Activated T-cell treated with anti-CD3 and anti-CD28 coated beads, Interleukin-2, amount 50 U/mL, for 72 hours (primary cell): ENCODE results near the gene FAT1. TPM values are rescaled to one million over a fixed set of nuclear protein-coding genes. Genes with fewer than 3 reads are reported as not detected.

Source experiments
- ATAC-seq, 2 donors: fragments of 150-1000 bp; cut with Tn5 transposase; replicated peaks in 1 of 2; 2 replicates each; pipeline ENCODE4 v1.10.0; 2021; ENCODE audit warnings: moderate library complexity in 2 of 2, mild to moderate bottlenecking in 1 of 2
- DNase-seq, 2 donors: peaks; one replicate each; pipeline ENCODE4 v3.0.0; 2021 to 2022; ENCODE audit warnings: mixed read lengths in 1 of 2
- H3K27ac Mint-ChIP-seq: one replicate; pipeline ENCODE4 v1.8.0; 2022; ENCODE audit warnings: mild to moderate bottlenecking, moderate library complexity, mixed read lengths
- H3K27me3 Mint-ChIP-seq: one replicate; pipeline ENCODE4 v1.8.0; 2022; ENCODE audit warnings: low read depth, mixed read lengths
- H3K36me3 Mint-ChIP-seq, 2 donors: one replicate each; pipeline ENCODE4 v1.8.0; 2022; ENCODE audit warnings: mixed read lengths in 2 of 2, mild to moderate bottlenecking in 1 of 2; ENCODE audit not compliant: insufficient read depth in 2 of 2
- H3K4me1 Mint-ChIP-seq: one replicate; pipeline ENCODE4 v1.8.0; 2022; ENCODE audit warnings: low read depth, mixed read lengths
- H3K4me3 Mint-ChIP-seq, 2 donors: one replicate each; pipeline ENCODE4 v1.8.0; 2022; ENCODE audit warnings: mild to moderate bottlenecking in 2 of 2, mixed read lengths in 2 of 2, moderate library complexity in 2 of 2
- H3K9me3 Mint-ChIP-seq, 2 donors: one replicate each; pipeline ENCODE4 v1.8.0; 2022; ENCODE audit warnings: mixed read lengths in 2 of 2
- total RNA-seq, 2 donors: library from RNA; stranded (reverse); gene quantifications; one replicate each; pipeline ENCODE4 v1.2.3, GENCODE V29; 2022

The FAT1 gene
- total RNA-seq, 2 donors from 2014 or later: 0.07 to 0.36 TPM

DNA sequence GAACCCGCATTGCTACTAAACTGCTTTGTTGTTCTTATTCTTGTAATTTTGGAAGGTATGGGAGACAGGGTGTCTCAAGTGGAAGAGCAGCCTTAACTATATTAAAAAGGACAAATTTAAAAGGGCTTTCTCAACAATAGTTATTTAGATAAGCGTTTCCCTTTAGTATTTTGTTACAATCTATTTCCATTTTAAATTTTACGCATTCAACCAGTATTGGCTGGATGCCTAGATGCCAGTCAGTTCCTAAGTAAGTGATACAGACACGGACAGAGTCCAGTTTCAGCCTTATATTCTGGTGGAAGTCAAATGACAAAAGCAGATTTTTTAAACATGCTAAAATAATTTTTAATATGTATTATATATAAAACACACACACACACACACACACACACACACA, 28.3 kb downstream of the FAT1 start:
- no peak overlapping the region for H3K4me3 Mint-ChIP-seq
- no peak overlapping the region for H3K27ac Mint-ChIP-seq

GRCh38 chr4:186693894-186694293, 29.8 kb downstream of the FAT1 start:
- Mint-ChIP-seq H3K36me3 (peaks cover 2% of the 10 kb centered on the region in 2 donors), H3K27me3 (no peaks in the 10 kb centered on the region), H3K9me3 (peaks cover 13 to 16% of the 10 kb centered on the region in 2 donors), H3K4me3 (no peak overlapping the region), H3K27ac (no peak overlapping the region), H3K4me1 (no peaks in the 10 kb centered on the region)
- DNase-seq (no peak), ATAC-seq (no peak)

More for the DNA sequence above, 28.3 kb downstream of the FAT1 start:
- no peaks in the 10 kb centered on the region for H3K4me1 Mint-ChIP-seq
- no peak for ATAC-seq
- peaks cover 13 to 15% of the 10 kb centered on the region in 2 donors for H3K9me3 Mint-ChIP-seq
- no peaks in the 10 kb centered on the region for H3K27me3 Mint-ChIP-seq
- peaks cover 2% of the 10 kb centered on the region in 2 donors for H3K36me3 Mint-ChIP-seq
- DNase-seq: no peak

DNA sequence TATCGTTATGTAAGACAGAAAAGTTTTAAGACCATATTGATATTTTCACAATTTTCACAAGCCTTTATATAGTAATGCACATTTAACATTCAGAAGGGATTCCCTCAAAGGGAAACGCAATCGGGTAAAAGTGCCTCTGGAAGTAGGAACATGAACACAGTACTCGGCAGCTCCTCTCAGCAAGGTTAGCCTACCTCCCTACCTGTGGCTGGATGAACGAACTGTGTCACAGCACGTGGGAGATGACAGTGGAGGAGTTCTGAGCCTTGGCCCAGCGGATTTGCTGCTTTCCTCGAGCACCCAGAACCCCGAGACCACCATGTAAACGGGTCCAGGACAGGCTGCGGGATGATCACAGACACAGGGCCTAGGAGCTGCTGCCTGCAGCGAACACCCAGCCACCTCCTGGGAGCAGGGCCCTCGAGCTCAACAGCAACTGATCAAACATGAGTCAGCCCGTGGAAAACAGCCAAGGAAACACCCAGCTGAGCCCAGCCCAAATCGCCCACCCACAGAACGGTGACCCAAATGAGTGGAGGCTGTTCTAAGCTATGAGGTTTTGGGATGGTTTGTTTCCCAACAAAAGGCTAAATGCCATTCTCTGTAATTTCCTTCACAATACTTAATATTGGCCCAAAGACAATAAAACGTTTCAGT, 30.4 kb downstream of the FAT1 start:
- H3K27ac Mint-ChIP-seq: no peak overlapping the region
- H3K36me3 Mint-ChIP-seq: peaks cover 2% of the 10 kb centered on the region in 2 donors
- no peaks in the 10 kb centered on the region for H3K4me1 Mint-ChIP-seq
- ATAC-seq (no peak), DNase-seq (no peak)
- H3K27me3 Mint-ChIP-seq: no peaks in the 10 kb centered on the region
- peaks cover 13 to 14% of the 10 kb centered on the region in 2 donors for H3K9me3 Mint-ChIP-seq
- no peak overlapping the region for H3K4me3 Mint-ChIP-seq

DNA sequence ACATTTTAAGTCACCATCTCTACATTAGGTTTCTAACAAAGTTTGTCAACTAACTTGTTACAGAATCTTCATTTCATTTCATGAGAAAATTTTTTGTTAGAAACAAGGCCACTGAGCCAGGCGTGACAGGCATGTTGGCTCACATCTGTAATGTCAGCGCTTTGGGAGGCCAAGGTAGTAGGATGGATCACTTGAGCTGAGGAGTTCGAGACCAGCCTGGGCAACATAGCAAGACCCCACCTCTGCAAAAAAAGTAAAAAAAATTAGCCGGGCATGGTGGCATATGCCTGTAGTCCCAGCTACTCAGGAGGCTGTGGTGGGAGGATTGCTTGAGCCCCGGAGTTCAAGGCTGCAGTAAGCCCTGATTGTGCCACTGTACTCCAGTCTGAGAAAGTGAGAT, 32.3 kb downstream of the FAT1 start:
- ATAC-seq: no peak
- peaks cover 10 to 12% of the 10 kb centered on the region in 2 donors for H3K9me3 Mint-ChIP-seq

DNA sequence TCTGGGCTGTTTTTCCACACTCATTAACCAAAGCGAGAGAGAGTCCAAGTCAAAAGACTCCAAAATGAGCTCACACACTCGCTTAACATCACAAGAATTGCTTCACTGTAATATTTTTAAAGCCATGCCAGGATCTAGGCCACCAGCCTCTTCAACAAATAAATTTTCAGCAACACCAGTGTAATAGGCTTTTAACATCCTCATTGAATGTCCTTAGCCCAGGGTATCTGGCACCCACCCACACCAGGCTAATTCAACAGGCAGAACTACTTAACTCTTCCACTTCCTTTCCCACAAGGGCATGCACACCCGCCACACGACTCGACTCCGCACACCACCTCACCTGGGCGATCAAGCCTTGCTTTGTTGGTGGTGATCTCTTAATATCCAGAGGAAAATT, 34.2 kb downstream of the FAT1 start:
- DNase-seq (no peak), ATAC-seq (no peak)
- no peaks in the 10 kb centered on the region for H3K4me1 Mint-ChIP-seq
- peaks cover 0 to 2% of the 10 kb centered on the region in 2 donors for H3K36me3 Mint-ChIP-seq
- no peak overlapping the region for H3K4me3 Mint-ChIP-seq
- no peak overlapping the region for H3K27ac Mint-ChIP-seq
- H3K27me3 Mint-ChIP-seq: no peaks in the 10 kb centered on the region
- peaks cover 9 to 10% of the 10 kb centered on the region in 2 donors for H3K9me3 Mint-ChIP-seq

More for the DNA sequence above, 32.3 kb downstream of the FAT1 start:
- no peak for DNase-seq
- Mint-ChIP-seq H3K4me1 (no peaks in the 10 kb centered on the region), H3K27ac (no peak overlapping the region), H3K36me3 (peaks cover 2% of the 10 kb centered on the region in 2 donors), H3K27me3 (no peaks in the 10 kb centered on the region), H3K4me3 (no peak overlapping the region)

- H3K27me3 Mint-ChIP-seq: no peaks in the 10 kb centered on the region
- no peak overlapping the region for H3K4me3 Mint-ChIP-seq
- no peak for DNase-seq
- ATAC-seq: no peak
- H3K36me3 Mint-ChIP-seq: no peaks in the 10 kb centered on the region
- peaks cover 4 to 6% of the 10 kb centered on the region in 2 donors for H3K9me3 Mint-ChIP-seq
- no peak overlapping the region for H3K27ac Mint-ChIP-seq
- H3K4me1 Mint-ChIP-seq: no peaks in the 10 kb centered on the region
Measured at GRCh38 chr4:186688150-186688943, 35.3 kb downstream of the FAT1 start.

GRCh38 chr4:186687265-186687664, 36.4 kb downstream of the FAT1 start:
- H3K27ac Mint-ChIP-seq: no peak overlapping the region
- H3K9me3 Mint-ChIP-seq: peaks cover 3% of the 10 kb centered on the region in 2 donors
- no peaks in the 10 kb centered on the region for H3K36me3 Mint-ChIP-seq
- ATAC-seq (no peak), DNase-seq (no peak)
- H3K4me3 Mint-ChIP-seq: no peak overlapping the region
- H3K4me1 Mint-ChIP-seq: no peaks in the 10 kb centered on the region
- no peaks in the 10 kb centered on the region for H3K27me3 Mint-ChIP-seq

DNA sequence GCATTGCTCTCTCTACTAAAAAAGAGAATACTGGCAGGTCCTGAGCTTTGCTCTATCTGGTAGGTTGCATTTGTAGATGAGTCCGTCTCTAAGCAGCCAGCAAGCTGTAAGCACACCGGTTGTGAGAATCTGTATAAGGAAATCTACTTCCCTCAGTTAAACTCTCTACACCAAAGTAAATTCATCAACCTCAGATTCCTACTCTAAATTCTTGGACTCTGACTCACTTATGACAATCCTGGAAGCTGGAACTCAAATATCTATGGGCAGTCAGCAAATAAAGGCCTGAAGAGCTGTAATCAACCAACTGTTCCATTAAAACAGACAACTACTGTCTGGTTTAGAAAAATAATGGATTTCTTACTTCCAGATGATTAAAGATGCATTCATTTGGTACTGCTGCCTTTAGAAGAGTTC, 37.9 kb downstream of the FAT1 start:
- Mint-ChIP-seq H3K4me3 (no peak overlapping the region), H3K4me1 (no peaks in the 10 kb centered on the region)

DNA sequence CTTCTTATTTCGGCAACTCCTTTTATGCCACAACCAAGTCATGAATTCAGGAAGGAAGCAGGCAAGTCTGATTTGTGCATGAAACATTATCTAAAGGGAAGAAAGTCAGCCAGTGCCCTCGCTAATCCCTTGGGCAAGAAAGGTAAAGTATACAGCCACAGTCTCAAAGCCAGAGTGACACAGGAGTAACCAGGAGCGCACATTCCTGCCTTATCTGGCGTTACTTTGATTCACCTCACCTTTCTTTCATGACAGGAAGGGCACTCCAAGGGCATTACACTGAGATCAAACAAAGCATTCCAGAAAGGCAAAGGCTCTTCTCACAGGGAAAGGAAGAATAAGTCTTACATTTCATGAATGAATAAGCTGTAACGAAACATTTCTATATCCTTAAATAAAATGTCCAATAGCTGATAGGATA, 38.8 kb downstream of the FAT1 start:
- Mint-ChIP-seq H3K4me3 (no peak overlapping the region), H3K9me3 (peaks cover 3 to 5% of the 10 kb centered on the region in 2 donors), H3K4me1 (no peaks in the 10 kb centered on the region), H3K27ac (no peak overlapping the region), H3K27me3 (no peaks in the 10 kb centered on the region), H3K36me3 (no peaks in the 10 kb centered on the region)
- ATAC-seq: no peak
- no peak for DNase-seq

More for the DNA sequence above, 37.9 kb downstream of the FAT1 start:
- no peak for DNase-seq
- H3K27ac Mint-ChIP-seq: no peak overlapping the region
- no peaks in the 10 kb centered on the region for H3K36me3 Mint-ChIP-seq
- no peaks in the 10 kb centered on the region for H3K27me3 Mint-ChIP-seq
- peaks cover 3 to 5% of the 10 kb centered on the region in 2 donors for H3K9me3 Mint-ChIP-seq
- no peak for ATAC-seq

DNA sequence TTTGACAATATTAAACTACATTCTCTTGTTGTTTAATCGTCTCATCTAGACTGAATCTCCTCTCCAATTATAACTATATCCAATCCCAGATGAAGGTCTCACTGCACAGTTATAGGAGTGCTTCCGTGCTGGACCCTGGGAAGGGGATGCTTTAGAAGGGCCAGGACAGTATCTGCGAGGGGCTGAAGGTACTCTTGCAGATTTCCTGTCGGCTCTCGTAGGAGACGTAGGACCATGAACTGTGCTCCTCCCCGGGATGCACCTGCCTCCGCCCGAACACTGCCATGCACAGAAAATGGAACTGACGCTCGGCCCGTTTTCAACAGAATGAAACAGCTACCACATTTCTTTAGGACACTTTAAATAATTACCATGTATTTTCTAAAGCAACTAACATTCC, 39.4 kb downstream of the FAT1 start:
- Mint-ChIP-seq H3K27ac (no peak overlapping the region), H3K4me3 (no peak overlapping the region), H3K9me3 (peaks cover 0 to 3% of the 10 kb centered on the region in 2 donors), H3K27me3 (no peaks in the 10 kb centered on the region), H3K4me1 (no peaks in the 10 kb centered on the region), H3K36me3 (no peaks in the 10 kb centered on the region)
- DNase-seq (no peak), ATAC-seq (no peak)

DNA sequence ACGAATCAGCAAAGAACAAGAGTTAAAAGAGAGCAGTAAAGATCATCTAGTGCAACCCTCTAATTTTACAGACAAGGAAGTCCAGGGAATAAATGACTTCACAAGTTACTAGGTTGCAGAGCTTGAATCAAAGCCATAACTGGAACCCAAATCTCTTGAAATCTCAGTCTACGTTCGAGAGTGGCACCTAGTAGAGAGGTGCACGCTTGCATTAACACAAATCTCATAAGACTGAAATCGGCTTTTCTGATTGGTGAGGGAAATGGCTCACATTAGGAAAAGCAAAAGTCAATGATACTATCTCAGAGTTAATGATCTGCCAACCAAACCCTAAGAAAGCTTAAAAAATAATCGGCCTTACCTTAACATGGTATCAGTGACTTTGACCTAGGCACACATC, 43.0 kb downstream of the FAT1 start:
- Mint-ChIP-seq H3K9me3 (peaks cover 0 to 3% of the 10 kb centered on the region in 2 donors), H3K4me3 (no peak overlapping the region), H3K27me3 (no peaks in the 10 kb centered on the region), H3K36me3 (no peaks in the 10 kb centered on the region), H3K27ac (no peak overlapping the region), H3K4me1 (no peaks in the 10 kb centered on the region)
- ATAC-seq (no peak), DNase-seq (no peak)

- H3K4me3 Mint-ChIP-seq: no peak overlapping the region
- H3K36me3 Mint-ChIP-seq: no peaks in the 10 kb centered on the region
- ATAC-seq (no peak), DNase-seq (no peak)
- H3K27ac Mint-ChIP-seq: no peak overlapping the region
- H3K9me3 Mint-ChIP-seq: peaks cover 0 to 3% of the 10 kb centered on the region in 2 donors
- H3K4me1 Mint-ChIP-seq: no peaks in the 10 kb centered on the region
- H3K27me3 Mint-ChIP-seq: no peaks in the 10 kb centered on the region
Measured at GRCh38 chr4:186676531-186677161, 47.0 kb downstream of the FAT1 start.

DNA sequence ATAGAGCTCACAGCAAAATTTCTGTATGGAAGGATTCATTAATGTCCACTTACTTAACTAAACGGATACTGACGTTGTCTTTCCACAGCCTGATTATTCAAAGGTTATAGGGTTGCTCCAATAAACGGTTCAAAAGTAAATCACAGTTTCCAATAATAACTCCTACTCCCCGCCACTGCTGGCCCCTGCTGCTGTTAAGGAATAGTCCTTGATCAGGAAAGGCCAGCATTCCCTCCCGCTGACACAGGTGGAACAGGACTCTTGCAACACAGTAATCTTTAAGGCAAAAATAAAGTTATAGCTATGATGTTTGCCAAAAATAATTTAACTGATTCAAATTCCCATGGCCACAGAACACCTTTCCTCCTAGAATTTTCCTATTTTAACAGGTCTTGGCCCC, 53.9 kb downstream of the FAT1 start:
- H3K36me3 Mint-ChIP-seq: no peaks in the 10 kb centered on the region
- no peak for ATAC-seq
- no peak for DNase-seq
- H3K27ac Mint-ChIP-seq: no peak overlapping the region
- no peaks in the 10 kb centered on the region for H3K27me3 Mint-ChIP-seq
- H3K4me3 Mint-ChIP-seq: no peak overlapping the region
- no peaks in the 10 kb centered on the region for H3K9me3 Mint-ChIP-seq
- no peaks in the 10 kb centered on the region for H3K4me1 Mint-ChIP-seq
